Type B pancreatic cell (in vitro differentiated cells): ENCODE data around the gene SETD3. TPM values are rescaled to one million over a fixed set of nuclear protein-coding genes. Genes with fewer than 3 reads are reported as not detected.

ENCODE experiments used
- DNase-seq: peaks from one replicate; pipeline ENCODE4 v3.0.0; 2021; ENCODE audit warnings: mixed read lengths; ENCODE audit not compliant: unreplicated experiment; ENCODE audit errors: extremely low spot score
- H3K27ac Mint-ChIP-seq: 2 replicates; pipeline ENCODE4 v1.8.0; 2021; ENCODE audit warnings: mild to moderate bottlenecking, mixed read lengths
- H3K27me3 Mint-ChIP-seq: 2 replicates; pipeline ENCODE4 v1.8.0; 2021; ENCODE audit warnings: mixed read lengths
- H3K36me3 Mint-ChIP-seq: 2 replicates; pipeline ENCODE4 v1.8.0; 2021; ENCODE audit warnings: mixed read lengths
- H3K4me1 Mint-ChIP-seq: one replicate; pipeline ENCODE4 v1.8.0; 2021; ENCODE audit warnings: mixed read lengths; ENCODE audit not compliant: unreplicated experiment
- H3K4me3 Mint-ChIP-seq: 2 replicates; pipeline ENCODE4 v1.8.0; 2021; ENCODE audit warnings: mild to moderate bottlenecking, mixed read lengths
- H3K9me3 Mint-ChIP-seq: 2 replicates; pipeline ENCODE4 v1.8.0; 2021; ENCODE audit warnings: mixed read lengths
- total RNA-seq: library from RNA; stranded (reverse); gene quantifications from 2 replicates; pipeline ENCODE4 v1.2.1, GENCODE V29; 2021; ENCODE audit warnings: low replicate concordance
- TF ChIP-seq, protein P1 (sequence below): fragments of 200-600 bp; sonication (generic); conservative IDR thresholded peaks from 2 replicates; pipeline ENCODE4 v1.5.0; 2021; ENCODE audit warnings: antibody characterized with exemption, mild to moderate bottlenecking

Gene SETD3
- total RNA-seq, 1 donor from 2014 or later, result 50.2 TPM

DNA sequence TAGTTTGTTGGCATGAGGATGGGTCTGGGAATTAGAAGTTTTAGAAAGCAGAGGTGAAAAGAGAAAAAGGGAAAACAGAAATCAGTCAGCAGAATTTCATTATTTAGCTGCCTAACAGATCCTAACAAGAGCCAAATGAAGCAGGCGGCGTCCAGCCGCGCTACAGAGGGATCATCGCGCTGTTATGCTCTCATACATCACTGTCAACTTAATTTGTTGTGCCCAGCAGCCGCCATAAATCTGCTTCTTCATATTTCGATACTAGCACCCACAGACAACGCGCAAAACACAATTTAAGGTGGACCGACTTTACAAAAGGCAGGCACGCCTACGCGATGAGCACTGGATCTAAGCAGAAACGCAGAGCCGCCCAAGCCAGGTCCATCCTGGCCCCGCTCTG is 66.7 kb downstream of the SETD3 start:
- no peaks in the 10 kb centered on the region for H3K9me3 Mint-ChIP-seq
- H3K27me3 Mint-ChIP-seq, result no peaks in the 10 kb centered on the region
- peak overlapping the region; percentile 64 for H3K4me3 Mint-ChIP-seq
- TF ChIP-seq, protein P1, sequence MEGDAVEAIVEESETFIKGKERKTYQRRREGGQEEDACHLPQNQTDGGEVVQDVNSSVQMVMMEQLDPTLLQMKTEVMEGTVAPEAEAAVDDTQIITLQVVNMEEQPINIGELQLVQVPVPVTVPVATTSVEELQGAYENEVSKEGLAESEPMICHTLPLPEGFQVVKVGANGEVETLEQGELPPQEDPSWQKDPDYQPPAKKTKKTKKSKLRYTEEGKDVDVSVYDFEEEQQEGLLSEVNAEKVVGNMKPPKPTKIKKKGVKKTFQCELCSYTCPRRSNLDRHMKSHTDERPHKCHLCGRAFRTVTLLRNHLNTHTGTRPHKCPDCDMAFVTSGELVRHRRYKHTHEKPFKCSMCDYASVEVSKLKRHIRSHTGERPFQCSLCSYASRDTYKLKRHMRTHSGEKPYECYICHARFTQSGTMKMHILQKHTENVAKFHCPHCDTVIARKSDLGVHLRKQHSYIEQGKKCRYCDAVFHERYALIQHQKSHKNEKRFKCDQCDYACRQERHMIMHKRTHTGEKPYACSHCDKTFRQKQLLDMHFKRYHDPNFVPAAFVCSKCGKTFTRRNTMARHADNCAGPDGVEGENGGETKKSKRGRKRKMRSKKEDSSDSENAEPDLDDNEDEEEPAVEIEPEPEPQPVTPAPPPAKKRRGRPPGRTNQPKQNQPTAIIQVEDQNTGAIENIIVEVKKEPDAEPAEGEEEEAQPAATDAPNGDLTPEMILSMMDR, result no peak
- no peaks in the 10 kb centered on the region for H3K36me3 Mint-ChIP-seq
- no peak for DNase-seq
- H3K27ac Mint-ChIP-seq, result peak overlapping the region; percentile 55
- peaks cover 37% of the 10 kb centered on the region for H3K4me1 Mint-ChIP-seq

DNA sequence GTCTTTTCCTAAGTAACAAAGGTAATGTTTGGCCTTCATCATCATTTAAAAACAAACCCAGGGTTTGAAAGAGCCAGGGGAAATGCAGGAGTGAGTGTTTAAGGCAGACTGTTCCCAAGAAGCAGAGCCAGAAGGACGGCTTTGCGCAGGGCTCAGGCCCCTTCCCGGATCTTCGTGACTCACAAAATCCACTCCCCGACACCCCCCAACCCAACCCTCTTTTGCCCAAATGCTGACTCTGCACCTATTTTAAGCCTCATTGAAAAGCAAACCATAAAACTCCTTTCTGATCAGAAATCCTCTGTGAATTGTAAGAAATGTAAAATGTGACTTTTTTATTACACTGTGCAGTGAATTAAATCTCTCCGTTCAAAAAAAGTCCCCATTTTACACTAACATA is 67.5 kb downstream of the SETD3 start:
- TF ChIP-seq, protein P1, result no peak
- H3K9me3 Mint-ChIP-seq, result no peaks in the 10 kb centered on the region
- no peaks in the 10 kb centered on the region for H3K27me3 Mint-ChIP-seq
- DNase-seq, result no peak
- peaks cover 40% of the 10 kb centered on the region for H3K4me1 Mint-ChIP-seq
- H3K36me3 Mint-ChIP-seq, result no peaks in the 10 kb centered on the region
- H3K27ac Mint-ChIP-seq, result peak overlapping the region; percentile 55
- no peak overlapping the region for H3K4me3 Mint-ChIP-seq

DNA sequence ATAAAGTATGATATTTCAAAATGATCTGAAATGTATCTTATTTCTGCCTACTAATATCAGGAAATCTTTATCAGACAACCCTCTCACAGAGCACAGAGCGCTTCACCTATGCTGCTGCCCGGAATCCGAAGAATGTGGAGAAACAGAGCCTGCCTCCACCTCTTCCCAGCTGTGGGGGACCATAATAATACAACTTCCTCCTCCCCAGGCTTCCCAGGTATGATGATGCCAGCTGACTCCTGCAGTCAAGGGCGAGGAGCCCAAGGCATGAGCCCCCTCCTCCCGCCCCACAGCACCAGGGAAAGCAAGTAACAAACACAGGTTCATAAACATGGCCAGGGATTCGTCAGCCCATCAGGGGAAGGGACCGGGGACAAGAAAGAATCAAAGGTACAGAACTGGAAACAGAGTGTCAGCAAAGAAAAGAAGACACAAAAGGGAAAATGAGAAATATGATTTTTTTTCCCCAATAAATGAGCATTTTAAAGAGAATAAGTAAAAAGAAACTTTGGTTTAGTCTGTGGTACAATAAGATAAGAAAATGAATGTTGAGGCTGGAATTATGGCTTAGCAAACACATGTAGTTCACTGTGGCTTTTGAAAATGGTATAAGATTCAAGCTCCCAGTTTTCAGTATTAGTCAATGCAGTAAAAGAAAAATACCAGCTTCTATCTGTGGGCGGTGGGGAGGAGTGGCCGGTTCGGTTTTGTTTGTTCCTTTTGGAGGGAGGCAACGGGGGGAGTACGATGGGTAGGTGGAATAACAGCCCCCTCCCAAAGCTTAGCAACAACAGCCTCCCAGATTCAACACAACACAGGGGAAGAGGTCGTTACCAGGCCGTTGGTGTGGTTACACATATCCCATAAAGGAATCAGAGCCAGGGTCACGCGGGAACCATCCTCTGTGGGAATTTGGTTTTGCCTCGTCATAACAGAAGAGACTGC is 68.3 kb downstream of the SETD3 start:
- TF ChIP-seq, protein P1, result no peak
- H3K27ac Mint-ChIP-seq, result peak overlapping the region; percentile 67
- DNase-seq, result no peak
- H3K36me3 Mint-ChIP-seq, result no peaks in the 10 kb centered on the region
- H3K4me1 Mint-ChIP-seq, result peaks cover 41% of the 10 kb centered on the region
- H3K4me3 Mint-ChIP-seq, result peak overlapping the region; percentile 7
- H3K9me3 Mint-ChIP-seq, result no peaks in the 10 kb centered on the region
- H3K27me3 Mint-ChIP-seq, result no peaks in the 10 kb centered on the region

DNA sequence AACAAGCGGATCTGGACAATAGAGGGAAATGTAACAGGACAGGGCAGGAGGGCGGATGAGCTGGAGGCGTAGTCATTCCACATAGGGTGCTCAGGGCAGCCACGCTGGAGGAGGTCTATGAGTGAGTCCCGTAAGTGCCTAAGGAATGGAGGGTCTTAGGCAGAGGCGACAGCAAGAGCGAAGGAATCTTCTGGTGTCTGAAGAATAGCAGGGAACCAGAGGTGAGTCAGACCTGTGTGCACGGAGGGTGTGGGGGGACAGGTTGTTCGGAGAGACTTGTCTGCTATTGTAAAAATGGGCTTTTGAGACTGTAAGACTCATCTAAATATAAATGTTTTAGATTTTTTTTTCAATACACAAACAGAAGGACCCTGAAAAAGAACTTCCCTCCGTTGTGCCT is 70.6 kb downstream of the SETD3 start:
- no peak for DNase-seq
- TF ChIP-seq, protein P1, result no peak
- H3K9me3 Mint-ChIP-seq, result no peaks in the 10 kb centered on the region
- H3K27ac Mint-ChIP-seq, result peak overlapping the region; percentile 7
- no peaks in the 10 kb centered on the region for H3K27me3 Mint-ChIP-seq
- H3K4me3 Mint-ChIP-seq, result no peak overlapping the region
- peaks cover 35% of the 10 kb centered on the region for H3K4me1 Mint-ChIP-seq
- H3K36me3 Mint-ChIP-seq, result peaks cover under 1% of the 10 kb centered on the region

DNA sequence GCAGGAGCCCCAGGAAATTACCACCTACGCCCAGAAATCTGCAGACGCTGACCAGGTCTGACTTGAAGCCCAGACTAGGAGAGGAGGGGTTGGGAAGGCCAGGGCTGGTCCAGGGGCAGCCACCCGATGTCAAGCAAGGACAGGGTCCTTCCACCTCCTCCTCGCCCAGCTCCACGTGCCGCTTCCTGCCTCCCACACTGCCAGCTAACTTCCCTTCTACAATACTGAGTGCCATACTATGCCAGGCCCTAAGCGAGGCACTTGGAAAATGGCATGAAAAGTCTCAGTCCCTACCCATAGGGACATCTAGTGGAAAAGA is 71.7 kb downstream of the SETD3 start:
- no peak for DNase-seq
- TF ChIP-seq, protein P1, result no peak
- Mint-ChIP-seq H3K27me3 (no peaks in the 10 kb centered on the region), H3K4me1 (peaks cover 27% of the 10 kb centered on the region), H3K4me3 (no peak overlapping the region), H3K27ac (peak overlapping the region; percentile 44), H3K9me3 (no peaks in the 10 kb centered on the region), H3K36me3 (peaks cover 4% of the 10 kb centered on the region)
